Stimulated activated naive CD8-positive, alpha-beta T cell treated with anti-CD3 and anti-CD28 coated beads, Interleukin-15, amount 100 ng/mL, for 72 hours (primary cell): Measurements from ENCODE around the gene CCDC102A.
"Not testable (repeated sequence)": the region's sequence is repeated elsewhere in the genome, so short reads cannot be mapped to it uniquely, and the experiment has no call there.

Experiments
- ATAC-seq: fragments of 150-1000 bp; cut with Tn5 transposase; 2 replicates; pipeline ENCODE4 v1.10.0; 2021; ENCODE audit warnings: mild to moderate bottlenecking, moderate library complexity
- DNase-seq, 2 donors: peaks; one replicate each; pipeline ENCODE4 v3.0.0; 2021 to 2022
- H3K27ac Mint-ChIP-seq, 2 donors: one replicate each; pipeline ENCODE4 v1.8.0; 2022; ENCODE audit warnings: mild to moderate bottlenecking in 2 of 2, mixed read lengths in 2 of 2, moderate library complexity in 2 of 2
- H3K27me3 Mint-ChIP-seq: one replicate; pipeline ENCODE4 v1.8.0; 2022; ENCODE audit warnings: mixed read lengths
- H3K4me1 Mint-ChIP-seq: one replicate; pipeline ENCODE4 v1.8.0; 2022; ENCODE audit warnings: mild to moderate bottlenecking, mixed read lengths
- H3K4me3 Mint-ChIP-seq, 2 donors: one replicate each; pipeline ENCODE4 v1.8.0; 2022; ENCODE audit warnings: mild to moderate bottlenecking in 2 of 2, mixed read lengths in 2 of 2, moderate library complexity in 1 of 2
- H3K9me3 Mint-ChIP-seq, 2 donors: one replicate each; pipeline ENCODE4 v1.8.0; 2022; ENCODE audit warnings: mixed read lengths in 2 of 2

CCDC102A gene

DNA sequence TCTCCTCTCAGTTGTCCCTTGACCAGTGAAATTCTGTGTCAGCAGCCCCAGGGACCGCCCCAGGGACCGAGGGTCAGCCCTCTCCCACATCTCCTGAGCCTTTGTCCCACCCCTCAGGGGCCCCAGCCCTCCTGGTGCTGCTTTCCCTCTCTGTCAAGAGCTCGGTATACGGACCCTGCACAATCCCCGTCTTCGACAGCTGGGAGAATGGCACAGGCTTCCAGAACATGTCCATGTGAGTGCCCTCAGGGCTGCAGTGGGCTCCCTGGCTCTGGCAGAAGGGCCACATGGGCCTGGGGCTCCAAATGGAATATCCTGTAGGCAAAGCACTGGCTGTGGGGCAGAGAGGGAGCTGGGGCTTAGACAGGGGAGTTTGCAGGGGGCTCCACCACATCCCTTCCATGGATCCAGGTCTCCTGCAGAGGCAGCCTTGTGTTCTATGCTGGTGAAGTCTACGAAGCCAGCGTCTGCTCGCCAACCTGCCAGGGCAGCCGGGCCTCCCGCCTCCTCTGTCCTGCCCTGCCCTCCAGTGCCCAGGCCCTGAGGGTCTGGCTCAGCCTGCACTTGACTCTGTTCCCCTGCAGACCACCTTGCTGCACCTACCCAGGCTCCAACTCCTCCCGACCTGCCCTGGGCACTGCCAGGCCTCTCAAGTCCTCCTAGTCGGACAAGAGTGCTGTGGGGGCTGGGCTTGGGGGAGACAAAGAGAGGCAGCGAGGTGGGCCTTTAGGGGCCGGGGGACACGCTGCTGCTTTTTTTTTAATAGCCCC is 34.1 kb upstream of the CCDC102A start:
- H3K4me1 Mint-ChIP-seq = peaks cover 30% of the 10 kb centered on the region
- H3K9me3 Mint-ChIP-seq = peaks cover 22% of the 10 kb centered on the region in 2 donors
- H3K4me3 Mint-ChIP-seq = no peak overlapping the region
- H3K27ac Mint-ChIP-seq = peak overlapping the region in 1 of 2 donors; percentile 50
- ATAC-seq = no peak
- H3K27me3 Mint-ChIP-seq = no peaks in the 10 kb centered on the region
- no peak for DNase-seq

DNA sequence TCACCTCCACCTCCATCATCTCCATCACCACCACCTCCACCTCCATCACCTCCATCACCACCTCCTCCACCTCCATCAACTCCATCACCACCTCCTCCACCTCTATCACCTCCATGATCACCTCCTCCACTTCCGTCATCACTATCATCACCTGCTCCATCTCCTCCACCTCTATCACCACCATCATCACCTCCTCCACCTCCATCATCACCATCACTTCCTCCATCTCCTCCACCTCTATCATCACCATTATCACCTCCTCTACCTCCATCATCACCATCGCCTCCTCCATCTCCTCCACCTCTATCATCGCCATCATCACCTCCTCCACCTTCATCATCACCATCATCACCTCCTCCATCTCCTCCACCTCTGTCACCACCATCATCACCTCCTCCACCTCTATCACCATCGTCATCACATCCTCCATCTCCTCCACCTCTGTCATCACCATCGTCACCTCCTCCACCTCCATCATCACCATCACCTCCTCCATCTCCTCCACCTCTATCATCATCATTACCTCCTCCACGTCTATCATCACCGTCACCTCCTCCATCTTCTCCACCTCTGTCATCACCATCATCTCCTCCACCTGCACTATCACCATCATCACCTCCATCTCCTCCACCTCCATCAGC is 33.1 kb upstream of the CCDC102A start:
- Mint-ChIP-seq H3K4me3 (no peak overlapping the region), H3K4me1 (peaks cover 31% of the 10 kb centered on the region), H3K27me3 (no peaks in the 10 kb centered on the region), H3K27ac (peak overlapping the region in 1 of 2 donors; percentile 36), H3K9me3 (peaks cover 22% of the 10 kb centered on the region in 2 donors)
- DNase-seq (no peak), ATAC-seq (no peak)

DNA sequence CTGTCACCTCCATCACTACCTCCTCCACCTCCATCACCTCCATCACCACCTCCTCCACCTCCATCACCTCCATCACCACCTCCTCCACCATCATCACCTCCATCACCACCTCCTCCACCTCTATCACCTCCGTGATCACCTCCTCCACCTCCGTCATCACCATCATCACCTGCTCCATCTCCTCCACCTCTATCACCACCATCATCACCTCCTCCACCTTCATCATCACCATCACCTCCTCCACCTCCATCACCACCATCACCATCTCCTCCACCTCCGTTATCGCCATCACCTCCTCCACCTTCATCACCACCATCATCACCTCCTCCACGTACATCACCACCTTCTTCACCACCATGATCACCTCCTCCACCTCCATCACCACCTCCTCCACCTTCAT is 32.4 kb upstream of the CCDC102A start:
- H3K27me3 Mint-ChIP-seq, ATAC-seq, DNase-seq, H3K27ac Mint-ChIP-seq, H3K4me3 Mint-ChIP-seq: not testable (repeated sequence)
- Mint-ChIP-seq H3K9me3 (peaks cover 22% of the 10 kb centered on the region in 2 donors), H3K4me1 (peaks cover 26% of the 10 kb centered on the region)

DNA sequence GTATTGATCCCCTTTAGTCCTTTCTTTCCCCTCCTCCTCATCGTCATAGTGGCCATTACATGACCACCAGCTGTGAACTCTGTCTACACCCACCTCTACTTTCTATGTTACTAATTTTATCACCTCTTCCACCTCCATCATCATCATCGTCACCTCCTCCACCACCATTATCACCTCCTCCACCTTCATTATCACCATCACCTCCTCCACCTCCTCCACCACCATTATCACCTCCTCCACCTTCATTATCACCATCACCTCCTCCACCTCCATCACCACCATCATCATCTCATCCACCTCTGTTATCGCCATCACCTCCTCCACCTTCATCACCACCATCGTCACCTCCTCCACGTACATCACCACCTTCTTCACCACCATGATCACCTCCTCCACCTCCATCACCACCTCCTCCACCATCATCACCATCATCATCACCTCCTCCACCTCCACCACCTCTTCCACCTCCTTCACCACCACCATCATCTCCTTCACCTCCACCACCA is 31.9 kb upstream of the CCDC102A start:
- DNase-seq (no peak), ATAC-seq (no peak)
- peaks cover 22% of the 10 kb centered on the region in 2 donors for H3K9me3 Mint-ChIP-seq
- no peaks in the 10 kb centered on the region for H3K27me3 Mint-ChIP-seq
- peaks cover 21% of the 10 kb centered on the region for H3K4me1 Mint-ChIP-seq
- no peak overlapping the region for H3K4me3 Mint-ChIP-seq
- peak overlapping the region in 1 of 2 donors; percentile 81 for H3K27ac Mint-ChIP-seq

DNA sequence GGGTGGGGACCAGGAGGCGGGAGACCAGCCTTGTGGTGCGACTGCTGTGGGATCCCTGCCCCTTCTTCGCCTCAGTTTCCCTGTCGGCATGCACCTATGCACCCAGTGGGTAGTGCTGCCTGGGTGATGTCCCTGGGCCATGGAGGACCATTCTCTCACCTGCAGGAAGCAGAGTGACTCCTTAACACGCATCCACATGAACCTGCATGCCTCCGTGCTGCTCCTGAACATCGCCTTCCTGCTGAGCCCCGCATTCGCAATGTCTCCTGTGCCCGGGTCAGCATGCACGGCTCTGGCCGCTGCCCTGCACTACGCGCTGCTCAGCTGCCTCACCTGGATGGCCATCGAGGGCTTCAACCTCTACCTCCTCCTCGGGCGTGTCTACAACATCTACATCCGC is 31.3 kb upstream of the CCDC102A start:
- no peak overlapping the region for H3K4me3 Mint-ChIP-seq
- peaks cover 16% of the 10 kb centered on the region for H3K4me1 Mint-ChIP-seq
- ATAC-seq = no peak
- no peak overlapping the region for H3K27ac Mint-ChIP-seq
- H3K27me3 Mint-ChIP-seq = no peaks in the 10 kb centered on the region
- DNase-seq = no peak
- peaks cover 22% of the 10 kb centered on the region in 2 donors for H3K9me3 Mint-ChIP-seq

DNA sequence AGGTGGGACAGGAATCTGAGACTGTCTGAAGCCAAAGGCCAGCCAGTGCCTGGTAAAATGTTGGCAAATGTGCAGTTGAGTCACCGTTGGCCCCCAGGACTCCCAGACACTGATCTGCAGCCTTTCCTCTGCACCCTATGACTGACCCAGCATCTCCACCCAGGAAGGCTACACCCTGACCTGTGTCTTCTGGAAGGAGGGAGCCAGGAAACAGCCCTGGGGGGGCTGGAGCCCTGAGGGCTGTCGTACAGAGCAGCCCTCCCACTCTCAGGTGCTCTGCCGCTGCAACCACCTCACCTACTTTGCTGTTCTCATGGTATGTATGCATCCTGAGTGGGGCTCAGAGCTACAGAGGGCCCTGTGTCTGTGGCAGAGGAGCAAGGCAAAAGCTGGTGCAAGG is 30.1 kb upstream of the CCDC102A start:
- no peak for DNase-seq
- H3K4me1 Mint-ChIP-seq = peaks cover 15% of the 10 kb centered on the region
- no peak overlapping the region for H3K27ac Mint-ChIP-seq
- H3K4me3 Mint-ChIP-seq = no peak overlapping the region
- peak; percentile 18 for ATAC-seq
- no peaks in the 10 kb centered on the region for H3K27me3 Mint-ChIP-seq
- H3K9me3 Mint-ChIP-seq = peaks cover 24 to 25% of the 10 kb centered on the region in 2 donors

DNA sequence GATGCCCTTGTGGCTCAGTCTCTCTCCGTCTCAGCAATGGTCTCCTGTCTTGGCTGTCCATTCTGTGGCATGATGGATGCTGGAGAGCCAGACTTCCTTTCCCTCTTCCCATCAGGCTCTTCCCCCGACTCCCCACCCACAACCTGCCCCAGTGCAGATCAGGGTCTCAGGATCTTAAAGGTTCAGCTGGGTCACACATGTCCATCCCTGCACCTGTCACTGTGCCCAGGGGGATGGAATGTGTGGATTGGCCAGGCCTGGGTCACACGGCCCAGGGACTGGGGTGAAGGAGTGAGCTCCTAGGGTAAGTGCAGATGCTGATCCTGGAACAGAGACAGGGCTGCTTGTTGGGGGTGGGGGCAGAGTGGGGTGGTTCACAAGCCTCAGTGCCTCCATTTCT is 29.1 kb upstream of the CCDC102A start:
- ATAC-seq (no peak), DNase-seq (no peak)
- Mint-ChIP-seq H3K4me3 (no peak overlapping the region), H3K9me3 (peaks cover 30 to 32% of the 10 kb centered on the region in 2 donors), H3K4me1 (peaks cover 15% of the 10 kb centered on the region), H3K27ac (peak overlapping the region in 1 of 2 donors; percentile 9), H3K27me3 (no peaks in the 10 kb centered on the region)

DNA sequence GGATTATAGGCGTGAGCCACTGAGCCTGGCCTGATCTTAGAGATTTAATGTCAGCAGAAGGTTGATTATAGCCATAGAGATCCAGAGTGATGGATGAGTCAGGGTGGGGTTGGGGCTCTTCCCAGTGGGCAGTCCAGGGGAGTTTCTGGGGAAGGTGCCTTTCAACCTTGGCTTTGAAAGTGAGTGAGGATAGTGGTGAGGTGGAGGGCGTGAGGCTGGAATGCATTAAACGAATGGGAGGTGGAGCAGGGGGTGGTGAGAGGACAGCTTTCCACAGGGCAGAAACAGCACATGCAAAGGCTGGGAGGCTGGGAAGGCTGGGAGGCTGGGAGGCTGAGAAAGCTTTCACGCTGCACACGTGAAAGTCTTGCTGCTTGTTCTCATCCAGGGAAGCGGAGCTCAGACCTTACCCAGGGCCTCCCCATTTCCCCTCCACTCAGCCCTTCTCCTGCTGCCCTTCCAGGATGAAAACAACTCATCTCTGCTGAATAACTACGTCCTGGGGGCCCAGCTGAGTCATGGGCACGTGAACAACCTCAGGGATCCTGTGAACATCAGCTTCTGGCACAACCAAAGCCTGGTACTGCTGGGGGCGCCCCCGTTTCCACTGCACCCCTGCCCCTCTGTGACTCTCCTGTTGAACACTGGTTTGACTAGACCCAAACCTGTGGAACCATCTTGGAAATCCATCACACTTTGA is 28.4 kb upstream of the CCDC102A start:
- peaks cover 15% of the 10 kb centered on the region for H3K4me1 Mint-ChIP-seq
- H3K27ac Mint-ChIP-seq = no peak overlapping the region
- peaks cover 34% of the 10 kb centered on the region in 2 donors for H3K9me3 Mint-ChIP-seq
- H3K27me3 Mint-ChIP-seq = no peaks in the 10 kb centered on the region
- DNase-seq (no peak), ATAC-seq (no peak)
- H3K4me3 Mint-ChIP-seq = no peak overlapping the region

DNA sequence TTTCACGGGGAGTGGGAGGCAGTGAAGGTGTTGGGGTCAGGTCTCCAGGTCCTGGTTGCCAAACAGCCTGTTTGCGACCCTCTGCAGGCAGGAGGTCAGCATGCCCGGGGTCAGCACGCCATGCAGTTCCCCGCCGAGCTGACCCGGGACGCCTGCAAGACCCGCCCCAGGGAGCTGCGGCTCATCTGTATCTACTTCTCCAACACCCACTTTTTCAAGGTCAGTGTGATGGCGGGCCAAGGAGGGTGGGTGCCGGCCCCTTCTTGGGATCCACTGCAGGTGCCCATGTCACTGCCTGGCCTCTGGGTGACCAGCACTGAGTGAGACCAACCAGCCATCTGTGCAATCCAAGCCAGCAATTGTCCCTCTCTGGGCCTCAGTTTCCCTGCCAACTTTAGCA is 27.4 kb upstream of the CCDC102A start:
- H3K4me1 Mint-ChIP-seq = peaks cover 15% of the 10 kb centered on the region
- H3K27ac Mint-ChIP-seq = no peak overlapping the region
- DNase-seq = no peak
- ATAC-seq = no peak
- H3K9me3 Mint-ChIP-seq = peaks cover 24 to 26% of the 10 kb centered on the region in 2 donors
- H3K4me3 Mint-ChIP-seq = no peak overlapping the region
- H3K27me3 Mint-ChIP-seq = no peaks in the 10 kb centered on the region

DNA sequence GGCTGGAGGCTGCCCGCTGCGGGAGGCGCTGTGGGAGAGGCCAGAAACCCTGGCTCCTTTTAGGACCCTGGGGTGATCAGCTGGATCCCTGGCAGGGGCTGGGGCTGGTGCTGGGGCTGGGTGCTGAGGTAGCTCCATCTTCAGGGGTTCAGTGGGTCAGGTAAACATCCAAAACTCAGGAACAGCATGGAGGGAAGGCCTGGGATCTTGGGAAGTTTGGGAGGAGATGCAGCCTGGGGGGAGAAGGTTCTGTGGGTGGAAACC is 27.0 kb upstream of the CCDC102A start:
- H3K4me3 Mint-ChIP-seq = no peak overlapping the region

DNA sequence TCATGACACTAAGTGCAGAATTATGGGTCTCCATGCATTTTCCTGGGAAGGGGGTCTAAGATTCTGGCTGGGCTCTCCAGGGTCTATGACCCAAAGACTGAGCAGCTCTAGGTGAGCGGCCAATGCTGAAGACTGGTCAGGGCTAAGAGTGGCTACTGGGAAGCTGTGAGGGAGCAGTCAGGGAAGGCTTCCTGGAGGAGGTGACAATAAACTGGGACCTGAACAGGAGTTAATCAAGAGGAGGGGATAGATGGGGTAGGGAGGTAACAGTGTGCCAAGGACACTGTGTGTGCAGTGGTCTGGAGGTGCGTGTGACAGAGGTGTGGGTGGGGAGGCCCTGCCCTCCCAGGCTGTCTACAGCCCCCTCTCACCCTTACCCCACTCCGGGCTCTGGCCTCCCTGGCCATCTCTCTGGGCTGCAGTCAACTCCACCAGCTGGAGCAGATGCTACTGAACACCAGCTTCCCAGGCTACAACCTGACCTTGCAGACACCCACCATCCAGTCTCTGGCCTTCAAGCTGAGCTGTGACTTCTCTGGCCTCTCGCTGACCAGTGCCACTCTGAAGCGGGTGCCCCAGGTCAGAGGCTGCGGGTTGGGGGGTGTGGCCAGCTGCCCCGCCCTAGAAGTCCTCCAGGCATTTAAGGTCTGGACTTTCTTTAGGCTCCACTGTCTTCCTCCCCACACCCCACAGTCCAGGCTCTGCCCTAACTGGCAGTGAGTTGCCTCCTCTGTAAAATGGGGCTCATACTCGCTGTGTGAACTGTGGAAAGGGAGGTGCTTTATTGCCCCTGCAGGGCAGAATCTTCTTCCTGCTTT is 26.5 kb upstream of the CCDC102A start:
- Mint-ChIP-seq H3K27ac (peak overlapping the region; percentile 31 to 77), H3K4me1 (peaks cover 15% of the 10 kb centered on the region), H3K27me3 (no peaks in the 10 kb centered on the region), H3K4me3 (no peak overlapping the region), H3K9me3 (peaks cover 15 to 19% of the 10 kb centered on the region in 2 donors)
- ATAC-seq (no peak), DNase-seq (no peak)

More for the DNA sequence above, 27.0 kb upstream of the CCDC102A start:
- ATAC-seq (no peak), DNase-seq (no peak)
- no peaks in the 10 kb centered on the region for H3K27me3 Mint-ChIP-seq
- H3K4me1 Mint-ChIP-seq = peaks cover 15% of the 10 kb centered on the region
- H3K27ac Mint-ChIP-seq = peak overlapping the region; percentile 31 to 77
- peaks cover 21 to 22% of the 10 kb centered on the region in 2 donors for H3K9me3 Mint-ChIP-seq

DNA sequence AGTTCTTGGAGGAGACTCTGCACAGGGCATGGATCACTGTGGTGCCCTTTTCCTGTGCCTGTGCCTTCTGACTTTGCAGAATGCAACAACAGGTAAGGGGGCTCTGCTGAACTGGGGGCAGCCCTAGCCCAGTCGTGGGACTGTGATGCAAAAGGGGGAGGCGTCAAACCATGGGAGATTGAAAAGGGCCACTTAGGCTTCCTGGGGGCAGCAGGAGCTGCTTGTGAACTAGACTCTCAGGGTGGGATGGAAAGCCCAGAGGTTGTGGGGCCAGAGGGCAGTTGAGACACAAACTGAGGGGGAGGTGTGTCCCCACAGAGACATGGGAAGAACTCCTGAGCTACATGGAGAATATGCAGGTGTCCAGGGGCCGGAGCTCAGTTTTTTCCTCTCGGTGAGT is 25.7 kb upstream of the CCDC102A start:
- Mint-ChIP-seq H3K27me3 (no peaks in the 10 kb centered on the region), H3K4me3 (no peak overlapping the region), H3K9me3 (peaks cover 15 to 19% of the 10 kb centered on the region in 2 donors), H3K27ac (no peak overlapping the region), H3K4me1 (peaks cover 22% of the 10 kb centered on the region)
- DNase-seq = no peak
- no peak for ATAC-seq

DNA sequence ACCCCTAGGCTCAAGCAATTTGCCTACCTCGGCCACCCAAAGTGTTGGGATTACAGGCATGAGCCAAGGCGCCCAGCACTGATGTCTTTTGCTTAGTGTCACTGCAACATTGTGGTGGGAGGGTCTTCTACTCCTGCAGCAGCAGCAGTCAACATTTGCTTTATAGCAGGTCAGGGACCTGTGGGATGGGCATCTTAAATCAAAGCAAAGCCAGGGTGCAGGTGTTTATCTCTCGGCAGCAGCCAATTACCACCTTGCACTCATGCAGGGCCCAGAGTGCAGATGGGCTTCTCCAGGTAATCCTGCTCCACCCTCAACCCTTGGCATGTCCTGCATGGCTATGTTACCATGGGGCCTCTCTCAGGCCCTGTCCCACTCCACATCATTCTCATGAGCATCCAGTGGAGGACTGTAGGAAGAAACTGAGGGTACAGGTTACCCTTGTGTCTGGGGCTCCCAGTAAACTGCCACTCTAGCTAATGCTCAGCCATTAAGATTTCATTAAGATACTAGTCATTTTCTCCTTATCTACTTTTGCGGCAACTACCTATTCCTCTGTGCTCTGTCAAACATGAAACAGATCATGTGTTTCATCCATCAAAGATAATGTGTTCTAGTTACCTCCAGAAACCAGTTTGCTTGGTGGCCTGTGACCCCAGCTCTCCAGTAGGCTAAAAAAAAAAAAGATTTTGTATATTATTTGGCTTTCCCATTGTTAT is 22.9 kb upstream of the CCDC102A start:
- H3K27ac Mint-ChIP-seq = no peak overlapping the region

DNA sequence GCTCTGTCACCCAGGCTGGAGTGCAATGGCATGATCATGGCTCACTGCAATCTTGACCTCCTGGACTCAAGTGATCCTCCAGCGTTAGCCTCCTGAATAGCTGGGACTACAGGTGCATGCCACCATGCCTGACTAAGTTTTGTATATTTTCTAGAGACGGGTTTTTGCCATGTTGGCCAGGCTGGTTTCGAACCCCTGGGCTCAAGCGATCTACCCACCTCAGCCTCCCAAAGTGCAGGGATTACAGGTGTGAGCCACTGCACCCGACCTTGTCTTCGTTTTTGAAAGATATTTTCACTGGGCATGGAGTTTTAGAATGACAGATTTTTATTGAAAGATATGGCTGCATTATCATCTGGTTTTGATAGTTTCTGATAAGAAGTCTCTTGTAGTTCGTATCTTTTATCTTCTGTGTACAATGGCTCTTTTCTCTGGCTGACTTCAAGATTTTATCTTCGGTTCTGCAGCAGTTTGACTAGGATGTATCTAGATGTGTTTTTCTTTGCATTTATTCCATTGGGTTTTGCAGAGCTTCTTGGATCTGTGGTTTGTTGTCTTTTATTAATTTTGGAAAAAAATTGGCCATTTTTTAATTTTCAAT is 20.7 kb upstream of the CCDC102A start:
- H3K4me3 Mint-ChIP-seq = peak overlapping the region in 1 of 2 donors; percentile 13

More for the DNA sequence above, 22.9 kb upstream of the CCDC102A start:
- ATAC-seq (no peak), DNase-seq (no peak)
- Mint-ChIP-seq H3K4me1 (peaks cover 23% of the 10 kb centered on the region), H3K27me3 (no peaks in the 10 kb centered on the region), H3K9me3 (peaks cover 26 to 31% of the 10 kb centered on the region in 2 donors), H3K4me3 (no peak overlapping the region)

More for the DNA sequence above, 20.7 kb upstream of the CCDC102A start:
- Mint-ChIP-seq H3K27ac (no peak overlapping the region), H3K27me3 (no peaks in the 10 kb centered on the region), H3K9me3 (peaks cover 26 to 31% of the 10 kb centered on the region in 2 donors), H3K4me1 (peaks cover 22% of the 10 kb centered on the region)
- no peak for DNase-seq
- no peak for ATAC-seq
